Activated naive CD4-positive, alpha-beta T cell treated with anti-CD3 and anti-CD28 coated beads, Interleukin-2, amount 50 U/mL, for 72 hours (primary cell): ENCODE results near the gene MAGED4B. TPM values are rescaled to one million over a fixed set of nuclear protein-coding genes. Genes with fewer than 3 reads are reported as not detected.
A peak's percentile ranks its signal among the peaks of the same experiment; 100 is the strongest.
"Not testable (repeated sequence)": the region's sequence is repeated elsewhere in the genome, so short reads cannot be mapped to it uniquely, and the experiment has no call there.

Experiments used
- ATAC-seq, 2 donors: fragments of 150-1000 bp; cut with Tn5 transposase; 2 replicates each; pipeline ENCODE4 v1.10.0; 2021; ENCODE audit warnings: mild to moderate bottlenecking in 2 of 2, moderate library complexity in 2 of 2
- DNase-seq, 2 donors: peaks; one replicate each; pipeline ENCODE4 v3.0.0; 2021 to 2022; ENCODE audit warnings: low spot score in 2 of 2
- H3K27ac Mint-ChIP-seq, 2 donors: one replicate each; pipeline ENCODE4 v1.8.0; 2022; ENCODE audit warnings: mild to moderate bottlenecking in 2 of 2, mixed read lengths in 2 of 2
- H3K36me3 Mint-ChIP-seq, 2 donors: one replicate each; pipeline ENCODE4 v1.8.0; 2022; ENCODE audit warnings: mixed read lengths in 2 of 2
- H3K9me3 Mint-ChIP-seq, 2 donors: one replicate each; pipeline ENCODE4 v1.8.0; 2022; ENCODE audit warnings: mixed read lengths in 2 of 2
- total RNA-seq, 2 donors: library from RNA; stranded (reverse); gene quantifications; one replicate each; pipeline ENCODE4 v1.2.3, GENCODE V29; 2022

The MAGED4B gene
- 1 to 10 TPM; 2.9 to 3.6 TPM for total RNA-seq

- ATAC-seq, result peak in 1 of 2 donors; percentile 49
Observed at GRCh38 chrX:52068666-52069640, at the start of gene MAGED4B. MAGED4B (minus strand) TSS chrX:52069183; CDS start chrX:52068172, 1,011 bp downstream.

GRCh38 chrX:52118262-52118661 lies 49.3 kb upstream of the MAGED4B start:
- peaks cover 5 to 7% of the 10 kb centered on the region in 2 donors for H3K9me3 Mint-ChIP-seq
- no peak overlapping the region for H3K27ac Mint-ChIP-seq
- ATAC-seq (no peak), DNase-seq (no peak)
- peaks cover 0 to 6% of the 10 kb centered on the region in 2 donors for H3K36me3 Mint-ChIP-seq

More at GRCh38 chrX:52068666-52069640, at the start of gene MAGED4B:
- H3K36me3 Mint-ChIP-seq, DNase-seq, H3K9me3 Mint-ChIP-seq, H3K27ac Mint-ChIP-seq: not testable (repeated sequence)

- ATAC-seq, result no peak
- H3K9me3 Mint-ChIP-seq, result no peaks in the 10 kb centered on the region
- H3K27ac Mint-ChIP-seq, result no peak overlapping the region
- DNase-seq, result no peak
- H3K36me3 Mint-ChIP-seq, result no peaks in the 10 kb centered on the region
Observed at GRCh38 chrX:52082578-52082977, 13.6 kb upstream of the MAGED4B start.

GRCh38 chrX:52078131-52078530 lies 9.1 kb upstream of the MAGED4B start:
- no peaks in the 10 kb centered on the region for H3K36me3 Mint-ChIP-seq
- no peak for DNase-seq
- H3K27ac Mint-ChIP-seq, result no peak overlapping the region
- ATAC-seq, result no peak
- no peaks in the 10 kb centered on the region for H3K9me3 Mint-ChIP-seq

- ATAC-seq, H3K27ac Mint-ChIP-seq, H3K9me3 Mint-ChIP-seq, DNase-seq, H3K36me3 Mint-ChIP-seq: not testable (repeated sequence)
Observed at GRCh38 chrX:52042288-52042687, 26.7 kb downstream of the MAGED4B start.

- no peaks in the 10 kb centered on the region for H3K36me3 Mint-ChIP-seq
- ATAC-seq, result no peak
- H3K9me3 Mint-ChIP-seq, result no peaks in the 10 kb centered on the region
- DNase-seq, result no peak
- H3K27ac Mint-ChIP-seq, result no peak overlapping the region
Observed at GRCh38 chrX:52034211-52034610, 34.8 kb downstream of the MAGED4B start.

- Mint-ChIP-seq H3K36me3 (peaks cover 5 to 6% of the 10 kb centered on the region in 2 donors), H3K27ac (no peak overlapping the region), H3K9me3 (no peaks in the 10 kb centered on the region)
- ATAC-seq (no peak), DNase-seq (no peak)
Observed at GRCh38 chrX:52031371-52031770, 37.6 kb downstream of the MAGED4B start.

GRCh38 chrX:52015794-52016193 lies 53.2 kb downstream of the MAGED4B start:
- H3K27ac Mint-ChIP-seq, result no peak overlapping the region
- DNase-seq (no peak), ATAC-seq (no peak)

More at GRCh38 chrX:52015794-52016193, 53.2 kb downstream of the MAGED4B start:
- H3K9me3 Mint-ChIP-seq, result no peaks in the 10 kb centered on the region
- no peaks in the 10 kb centered on the region for H3K36me3 Mint-ChIP-seq

Other genes with a start within 250 kb of the MAGED4B start
- 10 to 100 TPM; 32.4 to 65.1 TPM for gene MAGED1, start 175.6 kb downstream of the MAGED4B start, total RNA-seq
- under 1 TPM in 1 of 2 donors, not detected in 1; 0.41 TPM for gene MAGED4, start 115.7 kb upstream of the MAGED4B start, total RNA-seq